Epidermal melanocyte (primary cell): ENCODE measurements around the gene GRB10.
"Not testable (repeated sequence)": the region's sequence is repeated elsewhere in the genome, so short reads cannot be mapped to it uniquely, and the experiment has no call there.

Source experiments
- DNase-seq: peaks from one replicate; pipeline ENCODE4 v3.0.0; 2011; ENCODE audit warnings: low spot score; ENCODE audit not compliant: insufficient read length

GRB10 gene

GRCh38 chr7:50555594-50556140 is 227.0 kb downstream of the GRB10 start:
- DNase-seq, result no peak

GRCh38 chr7:50554431-50555322 is 228.0 kb downstream of the GRB10 start:
- no peak for DNase-seq

GRCh38 chr7:50553973-50554372 is 228.7 kb downstream of the GRB10 start:
- no peak for DNase-seq

GRCh38 chr7:50552921-50553320 is 229.8 kb downstream of the GRB10 start:
- DNase-seq, result no peak

- no peak for DNase-seq
Observed at GRCh38 chr7:50552139-50552538, 230.6 kb downstream of the GRB10 start.

- not testable (repeated sequence) for DNase-seq
Observed at GRCh38 chr7:50545613-50546012, 237.1 kb downstream of the GRB10 start.

GRCh38 chr7:50544992-50545391 is 237.7 kb downstream of the GRB10 start:
- DNase-seq, result no peak

GRCh38 chr7:50543776-50544442 is 238.8 kb downstream of the GRB10 start:
- DNase-seq, result no peak

GRCh38 chr7:50542132-50542531 is 240.6 kb downstream of the GRB10 start:
- no peak for DNase-seq

GRCh38 chr7:50540785-50541579 is 241.7 kb downstream of the GRB10 start:
- no peak for DNase-seq
